HG03460 (cell line): Measurements from ENCODE around the gene PIP5K1A.
A peak's percentile ranks its signal among the peaks of the same experiment; 100 is the strongest.
"Not testable (repeated sequence)": the region's sequence is repeated elsewhere in the genome, so short reads cannot be mapped to it uniquely, and the experiment has no call there.

Experiments used
- ATAC-seq: cut with Tn5 transposase; IDR thresholded peaks from one replicate; pipeline ENCODE4 v1.9.1; 2021; ENCODE audit not compliant: unreplicated experiment

The PIP5K1A gene

DNA sequence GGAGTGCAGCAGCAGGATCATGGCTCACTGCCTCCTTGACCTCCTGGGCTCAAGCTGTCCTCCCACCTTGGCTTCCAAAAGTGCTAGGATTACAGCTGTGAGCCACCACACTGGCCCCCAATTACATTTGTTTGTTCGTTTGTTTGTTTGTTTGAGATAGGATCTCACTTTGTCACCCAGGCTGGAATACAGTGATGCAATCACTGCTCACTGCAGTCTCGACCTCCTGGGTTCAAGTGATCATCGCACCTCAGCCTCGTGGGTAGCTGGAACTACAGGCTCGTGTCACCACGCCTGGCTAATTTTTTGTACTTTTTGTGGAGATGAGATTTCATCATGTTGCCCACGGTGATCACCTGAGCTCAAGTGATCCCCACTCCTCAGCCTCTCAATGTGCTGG is 6.3 kb upstream of the PIP5K1A start:
- ATAC-seq, result no peak

GRCh38 chr1:151193304-151193703 is 5.0 kb upstream of the PIP5K1A start:
- ATAC-seq, result no peak

GRCh38 chr1:151193856-151194255 is 4.5 kb upstream of the PIP5K1A start:
- ATAC-seq, result no peak

DNA sequence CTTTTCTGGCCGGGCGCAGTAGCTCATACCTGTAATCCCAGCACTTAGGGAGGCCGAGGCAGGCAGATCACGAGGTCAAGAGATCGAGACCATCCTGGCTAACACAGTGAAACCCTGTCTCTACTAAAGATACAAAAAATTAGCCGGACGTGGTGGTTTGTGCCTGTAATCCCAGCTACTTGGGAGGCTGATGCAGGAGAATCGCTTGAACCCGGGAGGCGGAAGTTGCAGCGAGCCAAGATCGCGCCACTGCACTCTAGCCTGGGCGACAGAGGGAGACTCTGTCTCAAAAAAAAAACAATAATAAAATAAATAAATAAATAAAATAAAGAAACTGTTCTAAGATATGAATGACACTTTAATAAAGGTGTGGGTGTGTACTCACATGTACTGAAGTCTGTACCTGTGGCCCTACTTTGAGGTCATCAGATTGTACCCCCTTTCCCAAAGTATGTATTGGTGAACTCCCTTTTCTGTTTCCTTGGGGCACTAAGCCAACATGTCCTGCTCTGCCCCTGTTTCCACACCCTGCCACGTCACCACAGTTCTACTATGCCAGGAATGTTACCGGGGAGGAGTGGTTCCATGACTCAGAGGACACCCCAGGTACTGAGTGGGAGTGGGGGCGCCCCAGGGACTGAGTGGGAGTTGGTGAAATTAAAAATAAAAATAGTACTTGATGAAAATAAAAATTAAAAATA is 3.3 kb upstream of the PIP5K1A start:
- ATAC-seq, result not testable (repeated sequence)

DNA sequence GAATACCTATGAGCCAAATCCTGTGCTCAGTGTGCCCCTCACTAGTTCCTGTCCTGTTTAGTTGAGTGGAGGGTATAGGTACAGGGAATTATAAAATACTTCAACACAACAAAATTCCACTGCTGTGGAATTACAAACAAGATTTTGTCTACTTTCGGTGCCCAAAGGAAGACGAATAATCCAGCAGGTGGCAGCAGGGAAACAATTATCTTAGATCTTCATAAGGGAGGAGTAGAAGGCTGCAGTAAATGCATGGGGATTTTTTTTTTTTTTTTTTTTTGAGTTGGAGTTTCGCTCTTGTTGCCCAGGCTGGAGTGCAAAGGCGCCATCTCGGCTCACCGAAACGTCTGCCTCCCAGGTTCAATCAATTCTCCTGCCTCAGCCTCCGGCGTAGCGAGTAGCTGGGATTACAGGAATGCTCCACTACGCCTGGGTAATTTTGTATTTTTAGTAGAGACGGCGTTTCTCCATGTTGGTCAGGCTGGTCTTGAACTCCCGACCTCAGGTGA is 2.0 kb upstream of the PIP5K1A start:
- no peak for ATAC-seq

- no peak for ATAC-seq
Measured at GRCh38 chr1:151197863-151198253, 494 bp upstream of the PIP5K1A start.

- no peak for ATAC-seq
Measured at GRCh38 chr1:151199873-151200581, 1.7 kb downstream of the PIP5K1A start.

- not testable (repeated sequence) for ATAC-seq
Measured at GRCh38 chr1:151205381-151205965, 7.1 kb downstream of the PIP5K1A start.

DNA sequence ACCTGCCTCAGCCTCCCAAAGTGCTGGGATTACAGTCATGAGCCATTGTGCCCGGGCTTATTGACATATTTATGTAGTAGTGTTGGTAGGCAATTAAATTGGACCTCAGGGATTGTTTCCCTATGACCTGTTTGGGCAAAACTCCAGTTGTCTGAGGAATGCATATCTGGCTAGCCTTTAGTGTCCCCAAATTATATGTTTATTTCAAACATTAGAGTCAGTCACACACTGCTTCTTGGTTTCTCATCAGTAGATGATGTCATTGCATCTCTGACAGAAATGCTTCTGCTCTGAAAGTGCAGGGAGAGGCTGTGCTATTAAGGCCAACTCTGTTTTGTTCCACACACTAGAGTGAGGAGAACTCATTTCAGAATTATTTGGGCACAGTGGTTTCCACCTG is 12.5 kb downstream of the PIP5K1A start:
- no peak for ATAC-seq

- ATAC-seq, result no peak
Measured at GRCh38 chr1:151211972-151212705, 13.8 kb downstream of the PIP5K1A start.

- no peak for ATAC-seq
Measured at GRCh38 chr1:151213560-151213959, 15.2 kb downstream of the PIP5K1A start.

- ATAC-seq, result no peak
Measured at GRCh38 chr1:151221616-151222015, 23.3 kb downstream of the PIP5K1A start.

- no peak for ATAC-seq
Measured at GRCh38 chr1:151222130-151222529, 23.8 kb downstream of the PIP5K1A start.

DNA sequence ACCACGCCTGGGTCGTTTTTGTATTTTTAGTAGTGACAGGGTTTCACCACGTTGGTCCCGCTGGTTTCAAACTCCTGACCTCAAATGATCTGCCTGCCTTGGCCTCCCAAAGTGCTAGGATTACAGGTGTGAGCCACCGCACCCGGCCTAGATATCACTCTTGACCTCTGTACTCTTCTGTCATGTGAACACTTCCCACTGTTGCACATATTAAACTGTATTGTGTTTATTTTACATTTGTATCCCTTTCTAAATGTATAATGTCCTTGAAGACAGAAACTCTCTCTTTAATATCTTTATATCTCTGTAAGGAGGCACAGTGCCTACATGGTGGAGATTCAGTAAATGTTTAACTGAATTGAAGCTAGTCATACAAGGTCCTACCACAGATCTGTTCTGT is 36.9 kb downstream of the PIP5K1A start:
- no peak for ATAC-seq

- peak; percentile 54 for ATAC-seq
Measured at GRCh38 chr1:151237678-151238466, 39.5 kb downstream of the PIP5K1A start.

DNA sequence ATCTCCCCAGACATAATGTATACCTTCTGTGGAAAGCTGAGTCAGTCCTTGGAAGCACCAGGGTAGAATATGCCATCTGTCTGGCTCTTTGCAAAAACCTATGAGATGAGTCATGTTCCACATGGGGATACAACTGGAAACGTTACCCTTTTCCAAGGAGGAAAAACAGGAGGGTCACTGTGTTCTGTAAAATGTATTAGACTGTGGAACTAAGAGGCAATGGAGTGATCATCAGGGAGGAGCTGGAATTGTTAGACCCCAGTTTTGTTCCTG is 40.1 kb downstream of the PIP5K1A start:
- no peak for ATAC-seq

DNA sequence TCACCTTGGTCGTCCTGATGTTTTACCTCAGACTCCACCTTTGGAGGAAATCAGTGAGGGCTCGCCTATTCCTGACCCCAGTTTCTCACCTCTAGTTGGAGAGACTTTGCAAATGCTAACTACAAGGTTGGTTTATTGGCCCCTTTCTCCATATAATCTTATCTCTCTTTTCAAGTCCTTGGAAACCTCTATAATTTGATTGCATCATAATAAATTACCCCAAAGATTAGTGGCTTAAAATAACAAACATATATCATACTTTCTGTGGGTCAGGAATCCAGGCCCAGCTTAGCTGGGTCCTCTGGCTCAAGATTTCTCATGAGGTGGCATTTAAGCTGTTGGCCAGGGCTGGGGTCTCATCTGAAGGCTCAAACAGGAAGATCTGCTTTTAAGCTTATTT is 44.1 kb downstream of the PIP5K1A start:
- ATAC-seq, result no peak

GRCh38 chr1:151243683-151244216 is 45.4 kb downstream of the PIP5K1A start:
- ATAC-seq, result no peak

DNA sequence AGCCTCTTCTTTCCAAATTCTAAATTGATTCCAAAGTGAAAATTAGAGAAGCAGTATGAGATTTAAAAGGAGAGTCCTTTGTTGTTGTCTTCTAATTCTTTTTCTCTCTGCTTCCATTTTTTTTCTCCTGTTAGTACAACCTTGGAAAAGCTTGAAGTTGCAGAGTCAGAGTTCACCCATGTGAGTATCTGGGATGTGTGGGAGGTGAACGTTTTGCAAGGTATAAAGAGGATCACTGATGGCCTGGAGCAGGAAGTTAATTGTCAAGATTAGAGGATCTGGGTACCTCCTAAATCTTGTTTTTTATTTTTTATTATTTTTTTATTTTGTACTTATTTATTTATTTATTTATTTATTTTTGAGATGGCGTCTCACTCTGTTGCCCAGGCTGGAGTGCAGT is 48.4 kb downstream of the PIP5K1A start:
- ATAC-seq, result no peak

- no peak for ATAC-seq
Measured at GRCh38 chr1:151251656-151252470, 53.5 kb downstream of the PIP5K1A start.
